Astrocyte of the hippocampus (primary cell): ENCODE data around the gene THADA.
"Not testable (repeated sequence)": the region's sequence is repeated elsewhere in the genome, so short reads cannot be mapped to it uniquely, and the experiment has no call there.

Source experiments
- DNase-seq: peaks from one replicate; pipeline ENCODE4 v3.0.0; 2011; ENCODE audit warnings: low read depth, low spot score

THADA gene

DNA sequence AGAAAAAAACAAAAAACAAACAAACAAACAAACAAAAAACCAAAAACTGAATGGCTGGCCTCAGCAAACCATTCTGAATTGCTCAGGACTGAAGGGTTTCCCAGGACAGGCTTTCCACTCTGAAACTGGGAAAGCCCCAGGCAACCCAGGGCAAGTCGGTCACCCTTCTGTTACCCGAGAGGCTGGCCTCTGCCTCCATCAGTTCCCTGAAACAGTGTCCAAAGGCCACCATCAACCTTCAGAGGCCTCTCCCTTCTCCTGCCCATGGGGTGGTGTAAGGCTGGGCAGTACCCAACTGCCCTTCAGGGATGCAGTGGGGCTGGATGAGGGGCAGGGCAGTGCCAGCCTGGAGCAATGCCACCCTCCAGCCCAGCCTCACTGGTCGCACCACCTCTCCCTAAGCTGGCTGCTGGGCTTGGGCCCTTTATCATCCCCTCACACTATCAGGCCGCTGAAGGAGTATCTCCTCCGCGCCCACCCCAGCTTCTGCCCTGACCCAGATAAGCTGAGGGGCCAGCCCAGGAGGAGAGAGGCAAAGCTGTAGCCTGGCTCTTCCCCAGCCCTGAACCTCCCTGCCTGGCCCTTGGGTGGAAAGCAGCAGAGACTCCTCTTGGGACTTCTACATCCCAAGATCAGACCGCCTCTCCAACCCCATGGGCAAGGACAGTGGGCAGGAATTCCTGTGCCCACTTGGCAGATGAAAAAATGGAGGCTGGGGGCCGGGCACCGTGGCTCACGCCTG, 405.4 kb downstream of the THADA start:
- no peak for DNase-seq

DNA sequence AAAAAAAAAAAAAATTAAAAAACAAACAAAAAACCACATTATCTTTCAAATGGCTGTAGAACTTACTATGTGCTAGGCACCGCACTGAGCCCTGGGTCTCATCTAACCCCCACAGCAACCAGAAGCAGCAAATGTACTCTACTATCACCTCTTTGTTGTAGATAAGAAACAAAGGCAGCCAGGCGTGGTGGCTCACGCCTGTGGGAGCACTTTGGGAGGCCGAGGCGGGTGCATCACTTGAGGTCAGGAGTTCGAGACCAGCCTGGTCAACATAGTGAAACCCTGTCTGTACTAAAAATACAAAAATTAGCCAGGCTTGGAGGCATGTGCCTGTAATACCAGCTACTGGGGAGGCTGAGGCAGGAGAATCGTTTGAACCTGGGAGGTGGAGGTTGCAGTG, 406.0 kb downstream of the THADA start:
- DNase-seq: not testable (repeated sequence)

DNA sequence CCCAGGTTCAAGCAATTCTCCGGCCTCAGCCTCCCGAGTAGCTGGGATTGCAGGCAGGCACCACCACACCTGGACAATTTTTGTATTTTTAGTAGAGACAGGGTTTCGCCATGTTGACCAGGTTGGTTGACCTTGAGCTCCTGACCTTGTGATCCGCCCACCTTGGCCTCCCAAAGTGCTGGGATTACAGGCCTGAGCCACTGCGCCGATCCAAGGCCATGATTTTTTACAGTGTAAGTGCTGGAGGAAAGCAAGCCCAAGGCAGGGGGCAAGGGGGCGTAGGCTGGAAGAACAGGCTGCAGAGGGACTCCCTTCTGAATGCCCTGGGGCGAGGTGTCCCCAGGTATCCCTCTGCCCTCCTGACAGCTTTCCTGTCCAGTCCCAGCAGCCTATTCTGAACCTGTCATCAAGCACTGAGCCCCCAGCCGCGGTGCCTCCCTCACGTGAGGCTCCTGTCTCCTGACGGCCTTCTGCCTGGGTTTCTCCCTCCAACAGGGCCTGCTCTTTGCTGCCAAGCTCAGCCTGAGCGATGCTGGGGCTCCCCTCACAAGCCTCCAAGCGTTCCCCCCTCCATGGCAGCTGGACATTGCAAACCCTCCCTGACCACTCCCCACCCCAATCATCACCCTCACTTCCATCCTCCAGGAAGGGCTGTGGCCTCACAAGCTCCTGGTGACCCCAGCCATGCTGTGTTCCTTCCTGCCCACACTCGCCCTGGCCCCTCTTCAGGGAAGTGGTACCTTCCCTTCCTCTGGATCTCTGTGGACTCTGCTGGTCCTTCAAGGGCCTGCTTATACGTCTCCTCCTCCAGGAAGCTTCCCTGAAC, 407.1 kb downstream of the THADA start:
- DNase-seq: no peak

DNA sequence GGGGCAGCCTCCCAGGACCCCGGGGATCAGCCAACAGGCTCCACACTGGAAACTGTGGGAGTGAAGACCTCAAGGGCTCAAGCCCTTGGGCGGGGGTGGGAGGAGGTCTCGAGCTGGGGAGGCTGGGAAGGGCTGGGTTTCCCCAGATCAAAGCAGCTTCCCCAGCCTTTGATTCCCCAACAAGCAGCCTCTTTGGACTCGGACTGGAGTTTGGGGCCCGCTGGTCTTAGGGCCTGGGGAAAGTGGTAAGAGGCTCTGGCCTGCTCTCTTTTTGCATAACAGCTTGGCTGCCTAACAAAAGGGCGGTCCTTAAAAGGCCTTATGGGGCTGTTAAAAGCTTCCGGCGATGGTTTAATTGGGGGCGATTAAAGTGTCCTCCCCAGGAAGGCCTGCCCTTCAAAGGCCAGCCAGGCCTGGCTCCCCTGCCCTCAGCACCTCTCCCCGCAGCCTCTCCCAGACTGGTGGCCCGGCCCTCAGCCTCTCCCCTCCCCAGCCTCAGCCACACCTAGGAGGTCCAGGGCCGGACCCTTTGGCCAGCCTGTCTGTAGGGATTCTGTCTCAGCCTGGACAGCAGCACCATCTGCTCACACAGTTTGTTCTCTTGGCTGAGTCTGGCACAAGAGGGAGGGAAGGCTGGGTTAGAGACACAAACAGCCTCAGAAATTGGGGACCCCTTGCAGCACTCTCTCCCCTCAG, 409.0 kb downstream of the THADA start:
- no peak for DNase-seq

DNA sequence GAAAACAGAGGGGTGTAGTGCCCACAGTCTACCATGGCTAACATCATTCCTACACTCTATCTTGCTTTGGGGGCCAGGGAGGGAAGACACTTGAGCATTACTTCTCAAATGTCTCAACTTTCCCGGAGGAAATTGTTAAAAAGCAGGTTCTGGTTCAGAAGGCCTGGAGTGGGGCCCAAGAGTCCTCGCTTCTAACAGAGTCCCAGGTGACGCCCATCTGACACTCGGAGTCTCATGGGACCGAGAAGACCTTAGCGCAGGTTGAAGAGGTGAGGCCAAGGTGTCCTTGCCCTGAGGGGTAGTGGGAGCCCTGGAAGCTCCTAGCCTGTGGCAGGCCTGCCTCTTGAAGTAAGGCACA, 409.5 kb downstream of the THADA start:
- no peak for DNase-seq

DNA sequence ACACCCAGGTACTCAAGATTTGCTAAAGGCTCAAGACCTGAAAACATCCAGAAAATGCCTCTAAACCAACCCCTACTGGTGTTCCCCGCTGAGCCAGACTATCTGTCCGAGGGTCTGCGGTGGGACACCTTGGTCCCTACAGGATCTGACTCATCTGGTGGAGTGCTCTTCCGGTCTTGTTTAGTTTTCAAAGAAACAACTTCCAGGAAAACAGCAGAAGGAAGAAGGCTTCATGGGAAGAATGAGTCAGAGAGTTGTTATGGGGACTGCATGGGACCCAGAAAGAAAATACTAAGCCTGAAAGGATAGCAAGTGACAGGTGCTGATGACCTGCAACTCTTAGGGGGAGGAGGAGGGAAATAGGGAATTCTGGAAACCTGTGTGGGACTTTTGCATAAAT, 410.7 kb downstream of the THADA start:
- no peak for DNase-seq

DNA sequence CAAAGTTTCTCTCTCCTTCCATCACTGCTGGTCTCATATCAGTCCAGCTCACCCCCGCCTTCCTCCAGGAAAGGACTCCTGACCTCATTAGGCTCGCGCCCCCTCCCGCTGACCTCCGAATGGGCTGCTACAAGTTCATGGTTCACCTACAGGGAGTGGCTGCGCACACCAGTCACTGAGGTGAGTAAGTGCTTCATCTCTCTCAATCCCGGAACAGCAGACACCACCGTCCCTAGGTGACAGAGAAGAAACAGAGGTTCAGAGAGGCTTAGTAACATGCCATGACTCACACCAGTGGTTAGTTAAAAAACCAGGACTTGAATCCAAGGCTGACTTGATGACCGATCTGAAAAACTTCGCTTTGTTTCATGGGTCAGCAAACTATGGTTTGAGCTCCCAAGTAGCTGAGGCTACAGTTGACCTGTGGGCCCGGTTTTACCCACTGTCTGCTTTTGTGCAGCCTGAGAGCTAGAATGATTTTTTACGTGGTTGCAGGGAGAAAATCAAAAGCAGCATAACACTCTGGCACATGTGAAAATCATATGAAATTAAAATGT, 411.4 kb downstream of the THADA start:
- peak; percentile 70 for DNase-seq

DNA sequence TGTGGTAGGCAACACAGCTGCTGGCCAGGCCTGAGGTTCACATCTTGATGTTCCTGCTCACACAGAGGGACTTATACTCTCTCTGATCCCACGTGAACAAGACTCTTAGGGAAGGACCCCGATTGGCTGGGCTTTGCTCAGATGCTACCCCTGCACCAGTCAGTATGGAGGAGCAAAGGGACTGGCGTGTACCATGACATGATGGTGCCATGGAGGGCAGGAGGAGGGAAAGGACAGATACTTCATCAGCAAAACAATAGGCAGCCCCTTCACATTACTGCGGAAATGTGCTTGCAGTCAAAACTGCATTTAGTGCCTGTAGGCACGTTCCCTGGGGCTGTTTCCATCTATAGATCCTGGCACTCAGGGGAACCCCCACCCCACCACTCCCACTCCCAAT, 412.1 kb downstream of the THADA start:
- no peak for DNase-seq

DNA sequence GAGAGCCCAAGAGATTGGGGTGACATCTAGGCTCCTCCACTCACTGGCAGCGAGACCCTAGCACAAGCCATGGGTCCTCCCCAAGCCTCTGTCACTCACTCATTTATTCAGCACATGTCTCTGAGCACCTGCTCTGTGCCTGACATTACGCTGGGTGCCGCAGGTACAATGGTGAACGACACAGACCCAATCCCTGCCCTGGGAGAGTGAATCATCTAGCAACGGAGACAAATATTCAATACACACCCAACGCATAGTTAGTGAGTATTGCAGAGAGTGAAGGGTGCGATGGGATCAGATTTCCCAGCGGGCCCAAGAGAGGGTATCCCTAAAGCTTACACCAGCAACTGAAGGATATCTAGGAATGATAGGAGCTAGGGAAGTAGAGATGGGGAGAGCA, 414.9 kb downstream of the THADA start:
- no peak for DNase-seq
